ENCODE measurements around the gene ST6GALNAC4. TPM values are rescaled to one million over a fixed set of nuclear protein-coding genes. Genes with fewer than 3 reads are reported as not detected.

ST6GALNAC4 gene
- total RNA-seq, 2 experiments from 2014 or later: 118 to 180 TPM

- no peak for DNase-seq (ENCODE audit: low spot score)
- intact Hi-C loops (cut with micrococcal nuclease; ENCODE audit: unreplicated experiment): no loop called here
- Histone ChIP-seq H3K9me2 (ENCODE audit: insufficient read depth, low read length) (no peaks in the 10 kb centered on the region), H3K4me3 (ENCODE audit: low read depth, low read length, poor library complexity, severe bottlenecking) (no peak overlapping the region), H3K4me1 (ENCODE audit: insufficient read depth, low read length, poor library complexity, severe bottlenecking) (peaks cover 41% of the 10 kb centered on the region), H3K36me3 (ENCODE audit: insufficient read depth, low read length) (peaks cover 63% of the 10 kb centered on the region), H3K9me3 (ENCODE audit: low read length) (no peaks in the 10 kb centered on the region; the same call in 1 of the 2 replicates), H3K79me2 (ENCODE audit: insufficient read depth, low read depth, low read length) (peaks cover 99% of the 10 kb centered on the region), H2AFZ (ENCODE audit: low read length) (no peak overlapping the region), H3K27ac (ENCODE audit: low read depth, low read length, poor library complexity, severe bottlenecking) (no peak overlapping the region), H3K4me2 (ENCODE audit: low read length) (no peak overlapping the region), H4K20me1 (ENCODE audit: insufficient read depth, low read length) (0 out of 2 replicates have a peak, but pooled peaks cover 9% of the 10 kb centered on the region)
- POLR2A ChIA-PET: interaction anchor here (0.6 to 1.0 kb wide), 2 partner anchors 22 to 76 kb away, joined by 3 to 4 read pairs; no protein-coding TSS in a partner anchor
- TF ChIP-seq EZH2phosphoT487 (IDR thresholded peaks at IDR 0.05; ENCODE audit: borderline replicate concordance, low read depth, low read length): no peak
- TF ChIP-seq, protein P1, sequence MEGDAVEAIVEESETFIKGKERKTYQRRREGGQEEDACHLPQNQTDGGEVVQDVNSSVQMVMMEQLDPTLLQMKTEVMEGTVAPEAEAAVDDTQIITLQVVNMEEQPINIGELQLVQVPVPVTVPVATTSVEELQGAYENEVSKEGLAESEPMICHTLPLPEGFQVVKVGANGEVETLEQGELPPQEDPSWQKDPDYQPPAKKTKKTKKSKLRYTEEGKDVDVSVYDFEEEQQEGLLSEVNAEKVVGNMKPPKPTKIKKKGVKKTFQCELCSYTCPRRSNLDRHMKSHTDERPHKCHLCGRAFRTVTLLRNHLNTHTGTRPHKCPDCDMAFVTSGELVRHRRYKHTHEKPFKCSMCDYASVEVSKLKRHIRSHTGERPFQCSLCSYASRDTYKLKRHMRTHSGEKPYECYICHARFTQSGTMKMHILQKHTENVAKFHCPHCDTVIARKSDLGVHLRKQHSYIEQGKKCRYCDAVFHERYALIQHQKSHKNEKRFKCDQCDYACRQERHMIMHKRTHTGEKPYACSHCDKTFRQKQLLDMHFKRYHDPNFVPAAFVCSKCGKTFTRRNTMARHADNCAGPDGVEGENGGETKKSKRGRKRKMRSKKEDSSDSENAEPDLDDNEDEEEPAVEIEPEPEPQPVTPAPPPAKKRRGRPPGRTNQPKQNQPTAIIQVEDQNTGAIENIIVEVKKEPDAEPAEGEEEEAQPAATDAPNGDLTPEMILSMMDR (conservative IDR thresholded peaks at IDR 0.05; ENCODE audit: low read length): no peak
- BruUV-seq (replicated peaks): no TSS peak
- CTCF ChIA-PET (ENCODE audit: unreplicated experiment): no interaction called here
Measured at GRCh38 chr9:127958728-127959127, 41.9 kb upstream of the ST6GALNAC4 start.

DNA sequence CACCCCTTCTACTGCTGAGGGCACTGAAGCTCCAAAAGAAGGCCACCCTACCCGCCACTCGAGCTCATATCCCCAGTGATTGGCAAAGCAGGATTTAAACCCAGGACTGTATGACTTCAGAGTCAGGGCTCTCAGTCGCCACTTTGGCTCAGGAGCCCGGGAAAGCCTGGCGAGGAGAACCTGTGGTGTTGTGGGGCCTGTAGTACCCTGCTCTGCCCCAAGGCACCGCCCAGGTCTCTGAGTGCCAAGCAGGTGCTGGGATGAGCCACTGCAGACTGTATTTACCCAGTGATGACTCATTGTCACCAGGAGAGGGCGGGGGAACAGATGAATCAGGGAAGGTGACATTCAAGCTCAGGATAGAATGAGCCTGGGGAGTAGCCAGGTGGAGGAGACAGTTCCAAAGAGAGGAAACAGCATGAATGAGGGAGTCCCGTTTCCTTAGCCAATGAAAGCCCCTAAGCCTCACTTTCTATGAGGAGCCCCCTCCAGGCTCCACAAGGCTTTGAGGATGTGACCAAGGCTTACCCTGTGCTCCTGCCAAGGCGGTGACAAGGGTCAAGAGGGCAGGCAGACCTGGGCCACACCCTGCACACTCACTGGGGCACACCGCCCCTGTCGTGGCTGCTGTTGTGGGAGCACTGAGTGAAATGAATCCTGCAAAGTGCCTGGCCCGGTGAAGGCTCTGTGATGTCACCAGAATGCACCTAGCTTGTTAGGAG, 38.6 kb upstream of the ST6GALNAC4 start:
- no TSS peak for BruUV-seq (replicated peaks)
- ChIA-PET POLR2A (interaction anchor here (0.6 to 3.5 kb wide), 3 partner anchors 79 to 219 kb away, joined by 3 to 12 read pairs (median 4); no protein-coding TSS in a partner anchor), CTCF (ENCODE audit: unreplicated experiment) (interaction anchor here (0.6 to 3.0 kb wide), 7 partner anchors 11 to 501 kb away, joined by 3 to 15 read pairs (median 5); no protein-coding TSS in a partner anchor)
- H3K4me3 ChIP-seq (ENCODE audit: low read depth, low read length, poor library complexity, severe bottlenecking): no peak overlapping the region
- intact Hi-C loops (cut with micrococcal nuclease; ENCODE audit: unreplicated experiment): loop anchor here (1.0 kb wide), 2 partner anchors 24 to 80 kb away; no protein-coding TSS in a partner anchor
- peaks cover 20% of the 10 kb centered on the region for H3K4me1 ChIP-seq (ENCODE audit: insufficient read depth, low read length, poor library complexity, severe bottlenecking)
- no peak overlapping the region for H2AFZ ChIP-seq (ENCODE audit: low read length)
- peak overlapping the region; percentile 13; the same call in 1 of the 2 replicates for H3K4me2 ChIP-seq (ENCODE audit: low read length)
- TF ChIP-seq EZH2phosphoT487 (IDR thresholded peaks at IDR 0.05; ENCODE audit: borderline replicate concordance, low read depth, low read length): no peak
- TF ChIP-seq, protein P1 (conservative IDR thresholded peaks at IDR 0.05; ENCODE audit: low read length): peak; percentile 80
- peaks cover 76% of the 10 kb centered on the region for H3K79me2 ChIP-seq (ENCODE audit: insufficient read depth, low read depth, low read length)
- H3K9me3 ChIP-seq (ENCODE audit: low read length): no peaks in the 10 kb centered on the region; the same call in 1 of the 2 replicates
- H3K27ac ChIP-seq (ENCODE audit: low read depth, low read length, poor library complexity, severe bottlenecking): no peak overlapping the region
- H4K20me1 ChIP-seq (ENCODE audit: insufficient read depth, low read length): 0 out of 2 replicates have a peak, but pooled peaks cover 9% of the 10 kb centered on the region
- peaks cover 54% of the 10 kb centered on the region for H3K36me3 ChIP-seq (ENCODE audit: insufficient read depth, low read length)
- H3K9me2 ChIP-seq (ENCODE audit: insufficient read depth, low read length): no peaks in the 10 kb centered on the region
- peak; percentile 81 for DNase-seq (ENCODE audit: low spot score)

All from OCI-LY7 (cell line).